ENCODE data around the gene LIN28B.

GRCh38 chr6:105056646-105057045, 99.7 kb downstream of the LIN28B start:
- TF ChIP-seq GATA2 (IDR thresholded peaks at IDR 0.05; ENCODE audit: low read depth, low read length) (no peak), GATA3 (IDR thresholded peaks at IDR 0.05; ENCODE audit: low read depth, low read length) (no peak)

Measured in SH-SY5Y (cell line).